ENCODE results near the gene UTRN.

- TF ChIP-seq CTCF (conservative IDR thresholded peaks at IDR 0.05 in 1 of 2, IDR thresholded peaks at IDR 0.05 in 1 of 2; ENCODE audit: extremely low read depth in 1 of 2, insufficient read depth in 1 of 2, low read depth in 1 of 2, low read length in 2 of 2) (no peak), EZH2 (IDR thresholded peaks at IDR 0.05; ENCODE audit: borderline replicate concordance, low read length) (no peak)
Measured at GRCh38 chr6:144332177-144332576, 47.0 kb downstream of the UTRN start.
